ENCODE data around the gene YY1.
"Not testable (repeated sequence)": the region's sequence is repeated elsewhere in the genome, so short reads cannot be mapped to it uniquely, and the experiment has no call there.

YY1 gene

GRCh38 chr14:100213956-100214769, 24.8 kb upstream of the YY1 start:
- peak; percentile 3 for DNase-seq

DNA sequence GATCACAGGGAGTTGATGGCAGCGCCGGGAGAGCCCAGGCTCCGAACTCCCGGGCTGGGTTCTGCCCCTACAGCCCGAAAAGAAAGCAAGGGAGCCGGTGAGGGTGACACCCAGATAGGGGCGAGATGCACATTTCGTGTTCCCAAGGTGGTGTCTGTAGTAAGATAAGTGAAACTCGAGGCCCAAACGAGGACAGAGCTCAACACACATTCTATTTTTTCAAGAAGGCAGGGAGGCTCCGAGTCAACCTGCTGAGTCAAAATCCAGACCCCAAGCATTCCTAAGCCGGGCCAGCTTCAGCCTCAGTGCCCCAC, 24.2 kb upstream of the YY1 start:
- no peak for DNase-seq

GRCh38 chr14:100215330-100215885, 23.5 kb upstream of the YY1 start:
- no peak for DNase-seq

- DNase-seq: no peak
These were observed 19.7 kb upstream of the YY1 start for GRCh38 chr14:100219126-100219785.

DNA sequence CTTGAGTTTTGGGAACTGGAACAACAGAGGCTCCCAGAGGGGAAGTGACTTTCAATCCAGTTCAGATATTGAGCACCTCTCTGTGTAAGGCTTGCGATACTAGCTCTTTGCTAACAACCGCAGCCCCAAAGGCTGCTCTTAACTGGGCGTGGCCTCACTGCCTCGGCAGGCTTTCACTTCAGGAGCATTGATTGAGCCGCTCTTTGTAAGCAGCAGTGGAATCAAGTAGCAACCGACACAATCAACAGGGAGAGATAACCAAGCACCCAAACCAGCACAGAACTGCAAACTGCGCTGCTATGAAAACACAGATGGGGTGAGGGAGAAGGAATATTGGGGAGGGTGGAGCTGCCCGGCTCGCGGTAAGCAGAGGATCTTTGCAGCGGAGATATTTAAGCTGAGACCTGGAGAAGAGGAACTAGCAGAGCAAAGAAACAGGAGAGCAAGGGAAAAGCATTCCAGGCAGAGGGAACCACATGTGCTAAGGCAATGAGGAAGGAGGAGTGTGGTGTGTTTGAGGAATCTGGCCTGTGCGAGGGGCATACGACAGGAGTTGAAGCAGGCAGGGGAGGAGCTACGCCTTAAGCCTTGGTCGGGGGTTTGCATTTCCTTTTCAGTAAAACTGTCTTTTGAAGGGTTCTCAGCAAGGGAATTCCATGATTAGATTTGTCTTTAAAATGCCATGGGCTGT, 17.3 kb upstream of the YY1 start:
- no peak for DNase-seq

- no peak for DNase-seq
These were observed 16.5 kb upstream of the YY1 start for GRCh38 chr14:100222224-100223093.

- no peak for DNase-seq
These were observed 15.4 kb upstream of the YY1 start for GRCh38 chr14:100223332-100224201.

- DNase-seq: no peak
These were observed 14.6 kb upstream of the YY1 start for GRCh38 chr14:100224229-100224866.

- DNase-seq: no peak
These were observed 13.8 kb upstream of the YY1 start for GRCh38 chr14:100225169-100225568.

- no peak for DNase-seq
These were observed 8.6 kb upstream of the YY1 start for GRCh38 chr14:100230361-100230760.

DNA sequence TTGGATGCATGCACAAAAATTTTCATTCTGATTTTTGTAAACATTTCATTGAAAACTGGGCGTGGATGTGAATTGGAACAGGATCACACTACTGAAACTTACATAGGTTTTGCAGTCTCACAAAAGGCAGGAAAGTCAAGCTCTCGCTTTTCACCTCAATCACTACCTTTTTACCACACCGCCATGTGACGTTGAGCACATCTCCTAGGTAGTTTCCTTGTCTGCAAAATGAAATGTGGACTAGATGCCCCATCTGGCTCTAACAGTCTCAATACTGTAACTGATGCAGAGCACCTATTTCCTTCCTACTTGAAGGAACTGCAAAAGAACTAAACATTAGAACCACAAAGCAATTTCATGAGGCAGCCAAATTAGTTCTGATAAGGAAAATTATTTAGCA, 4.4 kb upstream of the YY1 start:
- DNase-seq: no peak

DNA sequence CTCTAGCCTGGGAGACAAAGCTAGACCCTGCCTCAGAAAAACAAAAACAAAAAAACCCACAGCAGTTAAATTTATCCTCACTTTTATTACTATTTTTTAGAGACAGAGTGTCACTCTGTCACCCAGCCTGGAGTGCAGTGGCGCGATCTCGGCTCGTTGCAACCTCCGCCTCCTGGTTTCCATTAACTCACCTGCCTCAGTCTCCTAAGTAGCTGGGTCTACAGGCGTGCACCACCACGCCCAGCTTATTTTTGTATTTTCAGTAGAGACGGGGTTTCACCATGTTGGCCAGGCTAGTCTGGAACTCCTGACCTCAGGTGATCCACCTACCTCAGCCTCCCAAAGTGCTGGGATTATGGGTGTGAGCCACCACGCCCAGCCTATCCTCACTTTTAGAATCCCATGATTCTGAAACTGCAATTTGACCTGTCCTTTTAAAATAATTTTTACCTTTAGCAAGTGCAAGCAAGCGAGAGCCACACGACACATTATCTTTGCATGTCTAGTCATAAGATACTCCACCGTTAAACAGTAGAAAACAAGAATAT, 2.6 kb upstream of the YY1 start:
- DNase-seq: not testable (repeated sequence)

DNA sequence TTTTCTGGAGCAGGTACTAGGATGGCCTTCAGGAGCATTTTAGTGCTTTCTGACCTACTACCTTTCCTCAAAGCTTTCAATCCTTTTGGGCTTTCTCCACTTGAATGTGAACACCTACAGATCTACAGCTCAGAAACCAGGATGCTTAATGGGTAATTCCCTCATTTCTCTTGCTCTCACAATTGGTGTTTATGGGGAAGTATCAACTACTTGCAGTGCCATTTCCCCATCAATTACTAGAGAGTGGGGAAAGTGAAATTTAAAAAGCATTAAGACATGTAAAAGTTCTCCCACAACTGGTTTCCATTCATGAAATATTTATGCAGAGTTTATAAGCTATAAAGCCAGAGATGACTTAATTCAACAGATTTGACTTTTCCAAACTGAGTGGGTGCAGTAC, 2.1 kb upstream of the YY1 start:
- DNase-seq: no peak

DNA sequence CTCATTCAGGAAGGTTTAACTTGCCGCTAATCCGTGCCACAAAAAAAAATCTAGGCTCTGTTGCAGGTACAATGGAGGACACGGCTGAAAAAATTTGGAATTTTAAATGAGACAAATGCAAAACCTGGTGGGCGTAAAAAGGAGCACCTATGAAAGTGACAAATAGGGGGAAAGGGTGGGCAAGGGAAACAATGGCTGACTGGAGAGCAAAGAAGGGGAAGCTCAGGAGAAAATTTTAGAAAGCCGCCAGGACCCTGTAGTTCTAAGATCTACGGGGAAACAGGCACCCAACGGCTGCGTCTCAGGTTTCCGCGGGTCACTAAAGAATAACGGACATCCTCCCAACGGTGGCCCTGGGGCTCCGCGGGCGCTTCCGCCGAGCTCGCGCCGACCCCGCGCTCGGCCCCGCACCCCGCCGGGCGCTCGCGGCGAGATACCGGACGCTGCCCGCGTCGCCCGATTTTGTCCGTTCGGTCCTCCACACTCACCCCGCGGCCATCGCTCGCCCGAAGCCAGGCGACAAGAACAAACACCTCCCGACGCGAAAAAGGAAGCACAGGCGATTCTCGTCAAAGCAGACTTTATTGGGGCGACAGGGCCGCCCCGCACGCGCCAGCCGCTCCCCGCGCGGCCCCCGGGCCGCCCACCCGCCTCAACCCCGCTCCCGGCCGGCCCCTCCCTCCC, 1.1 kb upstream of the YY1 start:
- no peak for DNase-seq

DNA sequence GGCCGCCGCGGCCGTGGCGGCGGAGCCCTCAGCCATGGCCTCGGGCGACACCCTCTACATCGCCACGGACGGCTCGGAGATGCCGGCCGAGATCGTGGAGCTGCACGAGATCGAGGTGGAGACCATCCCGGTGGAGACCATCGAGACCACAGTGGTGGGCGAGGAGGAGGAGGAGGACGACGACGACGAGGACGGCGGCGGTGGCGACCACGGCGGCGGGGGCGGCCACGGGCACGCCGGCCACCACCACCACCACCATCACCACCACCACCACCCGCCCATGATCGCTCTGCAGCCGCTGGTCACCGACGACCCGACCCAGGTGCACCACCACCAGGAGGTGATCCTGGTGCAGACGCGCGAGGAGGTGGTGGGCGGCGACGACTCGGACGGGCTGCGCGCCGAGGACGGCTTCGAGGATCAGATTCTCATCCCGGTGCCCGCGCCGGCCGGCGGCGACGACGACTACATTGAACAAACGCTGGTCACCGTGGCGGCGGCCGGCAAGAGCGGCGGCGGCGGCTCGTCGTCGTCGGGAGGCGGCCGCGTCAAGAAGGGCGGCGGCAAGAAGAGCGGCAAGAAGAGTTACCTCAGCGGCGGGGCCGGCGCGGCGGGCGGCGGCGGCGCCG, 381 bp downstream of the YY1 start:
- no peak for DNase-seq

DNA sequence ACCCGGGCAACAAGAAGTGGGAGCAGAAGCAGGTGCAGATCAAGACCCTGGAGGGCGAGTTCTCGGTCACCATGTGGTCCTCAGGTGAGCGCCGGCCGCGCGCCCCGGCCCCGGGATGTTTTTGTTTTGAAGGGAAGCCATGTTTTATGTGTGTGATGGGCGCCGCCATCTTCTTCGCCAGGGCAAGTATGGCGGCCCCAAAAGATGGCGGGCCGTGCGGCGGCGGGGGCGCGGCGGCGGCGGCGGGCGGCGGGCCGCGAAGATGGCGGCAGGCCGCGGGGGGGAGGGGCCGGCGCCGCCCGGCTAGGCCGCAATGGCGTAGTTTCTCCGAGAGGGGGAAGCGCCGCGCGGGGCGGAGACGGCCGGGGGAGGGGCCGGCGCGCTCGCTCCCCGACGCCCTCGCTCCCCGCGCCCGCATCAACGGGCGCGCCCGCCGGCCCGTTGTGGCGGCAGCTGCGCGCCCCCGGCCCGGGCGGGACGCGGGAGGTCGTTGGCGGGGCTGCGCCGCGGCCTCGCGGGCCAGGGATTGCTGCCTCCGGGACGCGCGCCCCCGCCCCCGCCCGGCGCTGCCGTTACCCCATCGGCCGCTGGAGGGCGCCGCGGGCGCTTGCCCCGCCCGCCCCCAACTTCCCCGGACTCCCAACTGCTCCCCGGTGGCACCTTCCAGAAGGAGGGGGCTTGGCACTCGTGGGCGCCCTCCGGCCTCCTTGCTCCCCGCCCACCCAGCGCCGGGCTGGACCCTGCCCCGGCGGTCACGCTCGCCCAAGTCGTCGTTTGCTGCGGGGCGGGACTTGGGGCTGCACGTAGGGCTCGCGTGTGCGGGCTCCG, 1.1 kb downstream of the YY1 start:
- peak; percentile 45 for DNase-seq

DNA sequence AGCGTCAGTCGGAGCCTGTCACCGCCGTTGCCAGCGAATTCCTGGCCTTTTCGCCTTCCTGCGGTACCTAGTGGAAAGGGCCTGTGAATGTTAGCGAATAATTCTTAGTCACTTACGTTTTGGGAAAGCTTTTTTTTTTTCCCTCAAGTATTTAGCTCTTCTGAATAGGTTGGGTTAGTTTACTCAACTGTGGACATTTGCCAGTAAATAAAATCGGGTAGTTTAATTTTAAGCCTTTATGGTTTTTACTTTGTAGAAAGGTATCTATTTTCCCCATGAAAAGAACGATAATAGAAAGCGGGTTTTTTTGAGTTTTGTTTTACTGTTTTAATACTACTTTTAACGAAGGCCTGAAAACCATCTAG, 1.7 kb downstream of the YY1 start:
- no peak for DNase-seq

DNA sequence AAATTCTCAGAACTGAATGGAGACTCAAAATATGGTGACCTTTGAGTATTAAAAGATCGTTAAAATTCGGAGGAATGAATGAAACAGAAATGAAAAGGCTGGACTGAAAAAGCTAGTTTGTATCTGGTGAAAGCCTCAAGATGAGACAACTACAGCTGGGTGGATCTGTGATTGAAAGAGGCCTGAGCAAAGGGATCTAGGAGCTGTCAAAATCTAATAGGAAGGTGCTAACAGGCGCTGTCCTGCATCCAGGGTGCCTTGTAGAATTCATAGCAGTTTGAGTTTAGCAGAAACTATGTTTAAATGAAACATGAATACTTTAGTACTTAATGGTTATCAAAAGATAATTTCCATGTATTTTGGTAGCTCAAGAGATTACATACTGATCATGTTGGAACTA, 2.3 kb downstream of the YY1 start:
- DNase-seq: no peak

DNA sequence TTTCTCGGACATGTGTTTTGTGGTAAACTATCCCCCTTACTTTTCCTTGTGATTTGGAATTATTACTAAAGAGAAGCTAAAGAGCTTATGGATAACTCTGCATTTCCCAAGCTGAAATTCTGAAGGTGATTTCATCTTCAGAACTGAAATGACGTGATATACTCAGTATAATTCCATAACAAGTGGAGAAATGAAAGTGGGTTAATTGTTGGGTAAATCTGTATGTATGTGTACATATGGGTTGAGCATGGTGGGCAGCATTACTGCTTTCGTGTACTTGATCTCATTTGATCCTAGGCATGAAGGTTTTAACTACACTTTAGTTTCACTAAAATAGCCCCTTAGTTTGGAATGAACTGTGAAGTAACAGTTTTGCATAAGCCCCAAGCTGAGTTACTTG, 4.1 kb downstream of the YY1 start:
- DNase-seq: no peak
